GM18858 (cell line): ENCODE measurements around the gene BCL7A.
A peak's percentile ranks its signal among the peaks of the same experiment; 100 is the strongest.

Experiments used
- ATAC-seq: cut with Tn5 transposase; IDR thresholded peaks from one replicate; pipeline ENCODE4 v1.9.1; 2021; ENCODE audit not compliant: unreplicated experiment

Gene BCL7A

DNA sequence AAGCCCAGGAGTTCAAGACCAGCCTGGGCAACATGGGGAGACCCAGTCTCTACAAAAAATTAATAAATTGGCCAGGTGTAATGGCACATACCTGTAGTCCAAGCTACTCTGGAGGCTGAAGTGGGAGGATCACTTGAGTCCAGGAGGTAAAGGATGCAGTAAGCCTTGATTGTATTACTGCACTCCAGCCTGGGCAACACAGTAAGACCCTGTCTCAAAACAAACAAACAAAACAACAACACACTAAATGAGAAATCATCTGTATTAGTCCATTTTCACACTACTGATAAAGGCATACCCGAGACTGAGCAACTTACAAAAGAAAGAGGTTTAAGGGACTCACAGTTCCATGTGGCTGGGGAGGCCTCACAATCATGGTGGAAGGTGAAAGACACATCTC, 52.1 kb downstream of the BCL7A start:
- no peak for ATAC-seq

DNA sequence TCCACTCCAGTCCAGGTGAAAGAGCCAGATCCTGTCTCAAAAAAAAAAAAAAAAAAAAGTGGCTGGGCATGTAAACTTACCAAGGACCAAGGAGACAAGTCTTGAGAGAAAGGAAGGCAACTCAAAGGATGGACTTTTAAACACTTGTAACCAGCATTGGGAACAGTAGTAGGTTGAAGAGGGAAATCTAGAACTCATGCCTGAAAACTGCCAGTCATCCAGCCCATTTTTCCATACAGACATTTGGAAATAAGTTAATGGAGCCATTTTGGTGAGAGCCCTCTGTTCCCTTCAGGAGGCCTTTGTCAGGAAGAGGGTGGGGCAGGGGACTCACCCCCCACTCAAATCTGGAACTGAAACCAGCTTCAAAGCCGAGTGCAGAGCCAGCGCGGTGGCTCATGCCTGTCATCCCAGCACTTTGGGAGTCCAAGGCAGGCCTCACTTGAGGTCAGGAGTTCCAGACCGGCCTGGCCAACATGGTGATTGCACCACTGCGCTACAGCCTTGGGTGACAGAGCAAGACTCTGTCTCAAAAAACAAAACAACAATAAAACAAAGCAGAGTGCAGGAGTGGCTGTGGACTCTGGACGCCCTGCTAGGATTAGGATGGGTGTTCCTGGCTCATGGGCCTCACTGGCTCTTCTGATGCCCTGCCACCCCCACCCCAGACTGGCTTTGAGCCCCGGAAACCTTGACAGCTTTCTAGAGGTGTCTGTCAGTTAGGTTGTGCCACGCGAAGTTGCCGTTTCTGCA, 55.2 kb downstream of the BCL7A start:
- no peak for ATAC-seq

- ATAC-seq: no peak
These were observed 56.7 kb downstream of the BCL7A start, which contains the start of gene MLXIP for GRCh38 chr12:122078141-122079032. MLXIP (plus strand) TSS chr12:122078756; CDS start chr12:122078854, 98 bp downstream.

GRCh38 chr12:122079033-122079531, 57.4 kb downstream of the BCL7A start:
- ATAC-seq: no peak

DNA sequence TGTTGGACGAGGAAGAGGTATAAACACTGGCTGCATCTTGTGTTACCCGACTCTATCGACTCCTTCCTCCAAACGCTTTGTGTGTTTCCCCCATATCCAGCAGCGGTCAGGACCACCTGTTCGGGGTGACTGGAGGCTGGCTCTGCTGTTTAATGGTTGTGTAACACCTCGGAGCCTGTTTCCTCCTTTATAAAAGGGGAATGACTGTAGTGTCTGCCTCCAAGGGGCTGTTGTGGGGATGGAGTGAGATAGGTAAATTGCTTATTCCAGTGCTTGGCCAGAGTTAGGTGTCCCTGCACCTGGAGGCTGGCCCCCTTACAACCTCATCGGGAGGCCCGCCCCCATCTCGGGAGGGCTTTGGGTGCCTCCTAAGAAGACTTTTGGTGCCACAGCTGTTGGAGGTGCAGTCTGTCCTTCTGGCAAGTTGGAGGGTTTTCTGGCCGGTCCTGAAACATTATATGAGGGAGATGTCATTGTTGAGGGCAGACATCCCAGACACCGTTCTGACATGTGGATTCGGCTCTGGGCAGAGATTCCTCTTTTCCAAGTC, 57.9 kb downstream of the BCL7A start:
- no peak for ATAC-seq

DNA sequence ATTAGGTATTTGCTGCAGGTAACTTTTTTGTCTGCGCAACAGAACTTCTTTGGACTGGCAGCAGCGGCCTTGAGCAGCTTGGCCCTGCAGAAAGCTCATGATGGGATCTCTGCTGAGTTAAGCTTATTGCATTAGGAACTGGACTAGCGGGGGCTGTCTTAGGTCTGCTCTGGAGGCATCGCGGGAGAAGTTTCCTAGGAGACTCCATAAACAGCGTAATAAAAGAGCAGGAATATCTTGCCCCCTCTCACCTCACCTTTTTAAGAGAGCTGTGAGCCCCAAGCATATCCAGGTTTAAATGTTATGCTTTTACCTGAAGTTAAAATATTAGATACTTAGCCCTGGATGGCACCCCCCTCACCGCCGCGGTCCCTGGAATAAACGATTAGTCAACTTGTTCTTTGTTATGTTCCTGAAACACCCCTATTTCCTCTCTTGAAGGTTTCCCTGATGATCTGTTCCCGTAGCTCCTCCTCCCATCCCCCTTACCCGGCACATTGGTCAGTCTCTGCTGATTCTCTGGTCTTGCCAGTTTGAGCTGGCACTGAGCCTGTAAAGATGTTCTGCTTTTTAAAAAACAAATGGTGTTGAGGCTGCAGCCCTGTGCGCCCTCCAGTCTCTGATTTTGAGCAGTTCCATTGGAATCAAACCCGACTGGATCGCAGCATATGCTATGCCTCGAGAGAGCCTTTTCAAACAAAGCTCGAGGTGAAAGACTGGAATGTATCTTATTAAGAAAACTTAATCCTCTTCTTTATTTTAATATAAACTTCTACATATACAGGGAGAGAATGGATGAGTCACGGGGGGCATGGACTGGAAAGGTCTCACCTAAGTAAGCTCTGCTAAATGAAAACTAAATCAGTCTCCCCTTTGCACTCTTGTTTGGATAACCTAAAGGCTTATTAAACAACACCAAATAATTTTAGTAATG, 58.7 kb downstream of the BCL7A start:
- ATAC-seq: no peak

- ATAC-seq: no peak
These were observed 59.5 kb downstream of the BCL7A start for GRCh38 chr12:122081083-122081696.

- peak; percentile 40 for ATAC-seq
These were observed 60.1 kb downstream of the BCL7A start for GRCh38 chr12:122081697-122082221.

GRCh38 chr12:122082621-122083356, 61.1 kb downstream of the BCL7A start:
- ATAC-seq: no peak

DNA sequence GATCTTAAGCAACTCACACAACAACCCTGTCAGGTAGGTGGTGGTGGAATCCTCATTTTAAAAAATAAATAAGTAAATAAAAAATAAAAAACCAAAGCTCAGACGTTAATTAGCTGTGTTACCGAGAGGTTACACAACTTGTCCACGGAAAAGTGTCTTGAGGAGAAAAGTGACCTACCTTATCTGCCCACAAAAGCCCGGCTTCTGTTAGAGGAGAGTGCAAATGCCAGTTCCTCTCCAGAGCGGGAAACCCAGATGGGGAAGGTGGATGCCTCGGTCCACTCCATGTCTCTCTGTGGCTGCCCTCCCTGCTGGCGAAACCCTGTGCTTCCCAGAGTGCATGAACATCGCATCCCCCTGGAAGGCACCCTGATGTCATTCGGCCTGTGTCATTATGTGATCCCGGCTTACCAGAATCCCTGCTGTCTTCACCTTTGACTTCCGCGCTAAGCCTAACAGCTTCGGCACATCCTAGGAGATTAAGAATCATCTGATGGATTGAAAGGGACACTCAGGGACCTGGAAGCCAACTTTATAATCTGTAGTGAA, 63.2 kb downstream of the BCL7A start:
- ATAC-seq: no peak

GRCh38 chr12:122085591-122085990, 63.9 kb downstream of the BCL7A start:
- no peak for ATAC-seq

GRCh38 chr12:122086116-122086515, 64.4 kb downstream of the BCL7A start:
- ATAC-seq: no peak

DNA sequence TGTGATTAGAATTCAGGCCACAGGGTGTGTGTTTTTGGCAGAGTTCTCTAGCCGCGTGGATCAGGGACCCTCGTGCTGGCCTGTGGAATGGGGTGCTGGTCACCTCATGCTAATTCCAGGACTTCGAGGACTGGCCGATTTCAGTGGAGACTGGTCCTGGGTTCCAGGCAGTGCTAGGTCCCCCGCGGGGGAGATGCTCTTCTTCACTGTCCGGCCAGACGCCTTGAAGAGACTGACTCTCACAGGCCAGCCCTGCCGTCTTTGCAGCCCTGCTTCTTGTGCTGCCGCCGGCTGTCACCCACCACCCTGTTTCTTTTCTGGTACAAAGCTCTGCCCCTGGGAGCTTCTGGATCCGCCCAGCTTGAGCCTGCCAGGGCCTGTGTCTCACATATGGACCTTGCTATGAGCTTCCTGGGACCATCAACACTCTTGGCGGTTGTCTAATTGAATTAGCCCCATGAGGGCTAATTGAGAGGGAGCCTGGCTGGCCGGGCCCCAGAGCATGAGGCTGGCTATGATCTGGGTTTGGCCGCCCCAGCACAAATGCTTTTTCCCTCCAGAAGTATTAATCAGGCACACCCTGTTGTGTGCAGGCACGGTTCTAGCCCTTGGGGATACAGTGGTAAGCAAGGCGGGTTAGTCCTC, 65.1 kb downstream of the BCL7A start:
- no peak for ATAC-seq

GRCh38 chr12:122087431-122088178, 65.9 kb downstream of the BCL7A start:
- ATAC-seq: no peak

GRCh38 chr12:122088179-122088810, 66.6 kb downstream of the BCL7A start:
- no peak for ATAC-seq

DNA sequence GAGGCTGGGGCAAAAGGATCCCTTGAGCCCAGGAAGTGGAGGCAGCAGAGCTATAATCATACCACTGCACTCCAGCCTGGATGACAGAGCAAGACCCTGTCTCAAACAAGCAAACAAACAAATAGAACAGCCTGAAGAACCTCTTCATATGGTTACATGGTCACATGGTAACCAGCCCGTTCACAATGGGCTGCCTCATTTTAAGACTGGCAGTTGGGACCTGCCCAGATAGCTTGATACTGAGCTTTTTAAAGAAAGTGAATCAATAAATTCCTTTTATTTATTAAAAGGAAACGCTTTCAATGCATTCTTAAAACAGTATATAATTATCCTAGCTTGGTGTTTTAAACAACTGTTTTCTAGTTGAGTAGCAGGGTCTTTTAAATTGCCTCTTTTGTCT, 67.4 kb downstream of the BCL7A start:
- ATAC-seq: no peak
